Stimulated activated CD4-positive, alpha-beta T cell treated with anti-CD3 and anti-CD28 coated beads, Interleukin-1b, Interleukin-23, amount 100 ng/mL, for 4 hours (primary cell): ENCODE data around the gene ZBTB38.
A peak's percentile ranks its signal among the peaks of the same experiment; 100 is the strongest.

Experiments
- DNase-seq, 2 donors: peaks; one replicate each; pipeline ENCODE4 v3.0.0-alpha.2; 2020; ENCODE audit warnings: low read depth in 2 of 2

Gene ZBTB38

GRCh38 chr3:141402476-141403171, 34.3 kb downstream of the ZBTB38 start:
- DNase-seq, result peak; percentile 13 to 30

- DNase-seq, result no peak
These were observed 35.3 kb downstream of the ZBTB38 start for GRCh38 chr3:141403576-141403975.

- no peak for DNase-seq
These were observed 36.7 kb downstream of the ZBTB38 start for GRCh38 chr3:141405025-141405424.

- DNase-seq, result no peak
These were observed 37.3 kb downstream of the ZBTB38 start for GRCh38 chr3:141405591-141405990.

- no peak for DNase-seq
These were observed 38.0 kb downstream of the ZBTB38 start for GRCh38 chr3:141406265-141406664.

GRCh38 chr3:141407047-141407446, 38.7 kb downstream of the ZBTB38 start:
- no peak for DNase-seq

GRCh38 chr3:141407825-141408224, 39.5 kb downstream of the ZBTB38 start:
- no peak for DNase-seq

- no peak for DNase-seq
These were observed 40.3 kb downstream of the ZBTB38 start for GRCh38 chr3:141408596-141408995.

- no peak for DNase-seq
These were observed 41.6 kb downstream of the ZBTB38 start for GRCh38 chr3:141409940-141410241.

GRCh38 chr3:141410408-141410807, 42.1 kb downstream of the ZBTB38 start:
- no peak for DNase-seq

GRCh38 chr3:141410846-141411245, 42.5 kb downstream of the ZBTB38 start:
- no peak for DNase-seq

GRCh38 chr3:141411251-141411771, 43.0 kb downstream of the ZBTB38 start:
- peak in 1 of 2 donors; percentile 11 for DNase-seq

GRCh38 chr3:141412087-141412935, 44.0 kb downstream of the ZBTB38 start:
- peak in 1 of 2 donors; percentile 25 for DNase-seq

GRCh38 chr3:141412936-141413354, 44.6 kb downstream of the ZBTB38 start:
- no peak for DNase-seq

- DNase-seq, result no peak
These were observed 45.1 kb downstream of the ZBTB38 start for GRCh38 chr3:141413391-141413790.

- no peak for DNase-seq
These were observed 45.7 kb downstream of the ZBTB38 start for GRCh38 chr3:141413801-141414689.

- no peak for DNase-seq
These were observed 46.6 kb downstream of the ZBTB38 start for GRCh38 chr3:141414800-141415462.

GRCh38 chr3:141415953-141416352, 47.6 kb downstream of the ZBTB38 start:
- DNase-seq, result no peak
